ENCODE data around the gene RAB17. TPM values are rescaled to one million over a fixed set of nuclear protein-coding genes. Genes with fewer than 3 reads are reported as not detected.

RAB17 gene
- total RNA-seq, 3 donors from 2014 or later (not counting 1 experiment from before 2014, with no cell fraction given) = not detected

GRCh38 chr2:237638176-237638575, 47.6 kb upstream of the RAB17 start:
- Histone ChIP-seq H3K27ac (ENCODE audit: low read length) (no peak overlapping the region), H3K36me3 (ENCODE audit: control insufficient read depth, insufficient read depth, low read length) (no peaks in the 10 kb centered on the region), H3K27me3 (ENCODE audit: control insufficient read depth, insufficient read depth, low read length) (no peaks in the 10 kb centered on the region), H3K4me1 (ENCODE audit: control insufficient read depth, insufficient read depth, low read length) (peaks cover 11% of the 10 kb centered on the region), H3K9me3 (ENCODE audit: control insufficient read depth, insufficient read depth, low read length) (peaks cover 3% of the 10 kb centered on the region), H3K4me3 (ENCODE audit: low read length) (no peak overlapping the region)
- 93% methylated on average over 8 of the region's 8 CpGs for WGBS (ENCODE audit: insufficient coverage)
- Mint-ChIP-seq H3K9me3 (no peaks in the 10 kb centered on the region), H3K4me3 (no peak overlapping the region), H3K36me3 (no peaks in the 10 kb centered on the region), H3K27ac (no peak overlapping the region), H3K4me1 (peaks cover 14 to 25% of the 10 kb centered on the region in 2 donors), H3K27me3 (ENCODE audit: low read depth in 2 of 2) (peaks cover 0 to 2% of the 10 kb centered on the region in 2 donors)
- TF ChIP-seq CTCF (IDR thresholded peaks at IDR 0.05) = no peak
- no peak for DNase-seq
- intact Hi-C loops (cut with micrococcal nuclease) = no loop called here
- no peak for ATAC-seq

- Mint-ChIP-seq H3K36me3 (no peaks in the 10 kb centered on the region), H3K27me3 (ENCODE audit: low read depth in 2 of 2) (peaks cover 0 to 4% of the 10 kb centered on the region in 2 donors), H3K4me3 (no peak overlapping the region), H3K4me1 (peaks cover 14 to 25% of the 10 kb centered on the region in 2 donors), H3K27ac (peak overlapping the region; percentile 66 to 82), H3K9me3 (no peaks in the 10 kb centered on the region)
- DNase-seq (no peak), ATAC-seq (no peak)
- no peak for TF ChIP-seq CTCF (IDR thresholded peaks at IDR 0.05)
- Histone ChIP-seq H3K36me3 (ENCODE audit: control insufficient read depth, insufficient read depth, low read length) (no peaks in the 10 kb centered on the region), H3K27me3 (ENCODE audit: control insufficient read depth, insufficient read depth, low read length) (no peaks in the 10 kb centered on the region), H3K9me3 (ENCODE audit: control insufficient read depth, insufficient read depth, low read length) (peaks cover 3% of the 10 kb centered on the region), H3K4me1 (ENCODE audit: control insufficient read depth, insufficient read depth, low read length) (peaks cover 11% of the 10 kb centered on the region), H3K27ac (ENCODE audit: low read length) (no peak overlapping the region), H3K4me3 (ENCODE audit: low read length) (no peak overlapping the region)
- 79% methylated on average over 3 of the region's 3 CpGs for WGBS (ENCODE audit: insufficient coverage)
- intact Hi-C loops (cut with micrococcal nuclease) = no loop called here
Measured at GRCh38 chr2:237637429-237638135, 47.0 kb upstream of the RAB17 start.

- intact Hi-C loops (cut with micrococcal nuclease) = no loop called here
- peaks cover 0 to 4% of the 10 kb centered on the region in 2 donors for H3K27me3 Mint-ChIP-seq (ENCODE audit: low read depth in 2 of 2)
- Histone ChIP-seq H3K36me3 (ENCODE audit: control insufficient read depth, insufficient read depth, low read length) (no peaks in the 10 kb centered on the region), H3K9me3 (ENCODE audit: control insufficient read depth, insufficient read depth, low read length) (peaks cover 3% of the 10 kb centered on the region), H3K27ac (ENCODE audit: low read length) (peak overlapping the region; percentile 1), H3K27me3 (ENCODE audit: control insufficient read depth, insufficient read depth, low read length) (no peaks in the 10 kb centered on the region), H3K4me3 (ENCODE audit: low read length) (no peak overlapping the region), H3K4me1 (ENCODE audit: control insufficient read depth, insufficient read depth, low read length) (peaks cover 11% of the 10 kb centered on the region)
- no peaks in the 10 kb centered on the region for H3K36me3 Mint-ChIP-seq
- peak overlapping the region; percentile 66 to 82 for H3K27ac Mint-ChIP-seq
- peaks cover 14 to 25% of the 10 kb centered on the region in 2 donors for H3K4me1 Mint-ChIP-seq
- no peaks in the 10 kb centered on the region for H3K9me3 Mint-ChIP-seq
- WGBS (ENCODE audit: insufficient coverage) = 10% methylated on average over 1 of the region's 1 CpG
- DNase-seq = peak in 1 of 2 donors; percentile 16
- TF ChIP-seq CTCF (IDR thresholded peaks at IDR 0.05) = no peak
- peak overlapping the region; percentile 9 for H3K4me3 Mint-ChIP-seq
- peak; percentile 77 to 98 (median 95) for ATAC-seq
Measured at GRCh38 chr2:237636578-237636977, 46.0 kb upstream of the RAB17 start.

Data from natural killer cell (primary cell).